IPS DF 4.7 (cell line): ENCODE results near the gene KLF13.

ENCODE experiments used
- DNase-seq: peaks from one replicate; pipeline ENCODE4 v3.0.0-alpha.2; 2013; ENCODE audit warnings: low spot score; ENCODE audit errors: extremely low read depth

The KLF13 gene

GRCh38 chr15:31379042-31379441 is 52.4 kb downstream of the KLF13 start:
- DNase-seq = no peak

GRCh38 chr15:31379577-31379976 is 52.9 kb downstream of the KLF13 start:
- no peak for DNase-seq

- DNase-seq = no peak
Measured at GRCh38 chr15:31381801-31382712, 55.4 kb downstream of the KLF13 start.

- DNase-seq = no peak
Measured at GRCh38 chr15:31382713-31383045, 56.0 kb downstream of the KLF13 start.

- DNase-seq = no peak
Measured at GRCh38 chr15:31383139-31383538, 56.5 kb downstream of the KLF13 start.

GRCh38 chr15:31384568-31384967 is 57.9 kb downstream of the KLF13 start:
- DNase-seq = no peak

- DNase-seq = no peak
Measured at GRCh38 chr15:31385736-31386135, 59.1 kb downstream of the KLF13 start.

- DNase-seq = no peak
Measured at GRCh38 chr15:31387092-31387478, 60.5 kb downstream of the KLF13 start.

- DNase-seq = no peak
Measured at GRCh38 chr15:31387479-31388118, 61.0 kb downstream of the KLF13 start.

- DNase-seq = no peak
Measured at GRCh38 chr15:31389576-31389975, 62.9 kb downstream of the KLF13 start.

GRCh38 chr15:31390029-31390428 is 63.4 kb downstream of the KLF13 start:
- DNase-seq = no peak

GRCh38 chr15:31390777-31391486 is 64.3 kb downstream of the KLF13 start:
- no peak for DNase-seq

GRCh38 chr15:31391687-31392671 is 65.3 kb downstream of the KLF13 start:
- no peak for DNase-seq

GRCh38 chr15:31392761-31393401 is 66.2 kb downstream of the KLF13 start:
- DNase-seq = no peak

- DNase-seq = no peak
Measured at GRCh38 chr15:31393444-31394091, 66.9 kb downstream of the KLF13 start.

- DNase-seq = peak; percentile 74
Measured at GRCh38 chr15:31396881-31397560, 70.4 kb downstream of the KLF13 start.

GRCh38 chr15:31397851-31398661 is 71.4 kb downstream of the KLF13 start:
- no peak for DNase-seq

- DNase-seq = no peak
Measured at GRCh38 chr15:31398677-31399301, 72.2 kb downstream of the KLF13 start.
